ENCODE data around the gene RPS6KA3.

Gene RPS6KA3

GRCh38 chrX:20266810-20267606 is at the start of gene RPS6KA3:
Gene RPS6KA3 (minus strand): TSS chrX:20266909. CDS start chrX:20266632, 277 bp downstream.
- DNase-seq (ENCODE audit: low read depth in 2 of 2) = peak; percentile 82 to 86

- DNase-seq (ENCODE audit: low read depth in 2 of 2) = no peak
Observed at GRCh38 chrX:20315140-20315539, 48.4 kb upstream of the RPS6KA3 start.

- no peak for DNase-seq (ENCODE audit: low read depth in 2 of 2)
Observed at GRCh38 chrX:20313899-20314298, 47.2 kb upstream of the RPS6KA3 start.

- DNase-seq (ENCODE audit: low read depth in 2 of 2) = no peak
Observed at GRCh38 chrX:20312018-20312417, 45.3 kb upstream of the RPS6KA3 start.

- DNase-seq (ENCODE audit: low read depth in 2 of 2) = no peak
Observed at GRCh38 chrX:20311505-20311904, 44.8 kb upstream of the RPS6KA3 start.

- no peak for DNase-seq (ENCODE audit: low read depth in 2 of 2)
Observed at GRCh38 chrX:20309806-20310205, 43.1 kb upstream of the RPS6KA3 start.

GRCh38 chrX:20306668-20307067 is 40.0 kb upstream of the RPS6KA3 start:
- no peak for DNase-seq (ENCODE audit: low read depth in 2 of 2)

- DNase-seq (ENCODE audit: low read depth in 2 of 2) = no peak
Observed at GRCh38 chrX:20300822-20301221, 34.1 kb upstream of the RPS6KA3 start.

GRCh38 chrX:20294957-20295356 is 28.2 kb upstream of the RPS6KA3 start:
- no peak for DNase-seq (ENCODE audit: low read depth in 2 of 2)

- DNase-seq (ENCODE audit: low read depth in 2 of 2) = no peak
Observed at GRCh38 chrX:20294284-20294683, 27.6 kb upstream of the RPS6KA3 start.

- no peak for DNase-seq (ENCODE audit: low read depth in 2 of 2)
Observed at GRCh38 chrX:20285511-20285910, 18.8 kb upstream of the RPS6KA3 start.

GRCh38 chrX:20284992-20285391 is 18.3 kb upstream of the RPS6KA3 start:
- DNase-seq (ENCODE audit: low read depth in 2 of 2) = no peak

- DNase-seq (ENCODE audit: low read depth in 2 of 2) = no peak
Observed at GRCh38 chrX:20284444-20284843, 17.7 kb upstream of the RPS6KA3 start.

- no peak for DNase-seq (ENCODE audit: low read depth in 2 of 2)
Observed at GRCh38 chrX:20280938-20281337, 14.2 kb upstream of the RPS6KA3 start.

GRCh38 chrX:20274121-20274520 is 7.4 kb upstream of the RPS6KA3 start:
- DNase-seq (ENCODE audit: low read depth in 2 of 2) = no peak

- no peak for DNase-seq (ENCODE audit: low read depth in 2 of 2)
Observed at GRCh38 chrX:20271730-20272129, 5.0 kb upstream of the RPS6KA3 start.

- DNase-seq (ENCODE audit: low read depth in 2 of 2) = no peak
Observed at GRCh38 chrX:20271186-20271585, 4.5 kb upstream of the RPS6KA3 start.

- DNase-seq (ENCODE audit: low read depth in 2 of 2) = no peak
Observed at GRCh38 chrX:20270562-20270890, 3.8 kb upstream of the RPS6KA3 start.

- DNase-seq (ENCODE audit: low read depth in 2 of 2) = no peak
Observed at GRCh38 chrX:20269848-20270561, 3.3 kb upstream of the RPS6KA3 start.

GRCh38 chrX:20267931-20268701 is 1.4 kb upstream of the RPS6KA3 start:
- DNase-seq (ENCODE audit: low read depth in 2 of 2) = peak in 1 of 2 donors; percentile 7

- no peak for DNase-seq (ENCODE audit: low read depth in 2 of 2)
Observed at GRCh38 chrX:20267607-20267930, 860 bp upstream of the RPS6KA3 start.
